ENCODE results near the gene SV2C. TPM values are rescaled to one million over a fixed set of nuclear protein-coding genes. Genes with fewer than 3 reads are reported as not detected.

Gene SV2C
- total RNA-seq, 2 donors from 2014 or later, result 0.14 TPM

- Histone ChIP-seq H3K27ac (no peak overlapping the region), H3K27me3 (replicated peaks; ENCODE audit: insufficient read depth) (no peaks in the 10 kb centered on the region), H3K4me3 (no peak overlapping the region), H3K4me1 (ENCODE audit: control insufficient read depth in 1 of 2, low read depth in 2 of 2) (no peaks in the 10 kb centered on the region), H3K9me3 (no peaks in the 10 kb centered on the region), H3K36me3 (no peaks in the 10 kb centered on the region)
- ATAC-seq (ENCODE audit: insufficient number of reproducible peaks, low FRiP score, low read depth) (no peak), DNase-seq (ENCODE audit: low spot score) (no peak)
- no peak for TF ChIP-seq CTCF (IDR thresholded peaks at IDR 0.05)
Observed at GRCh38 chr5:76125888-76126287, 42.7 kb downstream of the SV2C start.

GRCh38 chr5:76134003-76134402 is 50.8 kb downstream of the SV2C start:
- no peak overlapping the region for H3K4me3 ChIP-seq
- no peak for TF ChIP-seq CTCF (IDR thresholded peaks at IDR 0.05)
- no peaks in the 10 kb centered on the region for H3K4me1 ChIP-seq (ENCODE audit: control insufficient read depth in 1 of 2, low read depth in 2 of 2)
- DNase-seq (ENCODE audit: low spot score) (no peak), ATAC-seq (ENCODE audit: insufficient number of reproducible peaks, low FRiP score, low read depth) (no peak)
- H3K27ac ChIP-seq, result no peak overlapping the region
- H3K36me3 ChIP-seq, result no peaks in the 10 kb centered on the region
- no peaks in the 10 kb centered on the region for H3K27me3 ChIP-seq (replicated peaks; ENCODE audit: insufficient read depth)
- H3K9me3 ChIP-seq, result no peaks in the 10 kb centered on the region

- no peaks in the 10 kb centered on the region for H3K27me3 ChIP-seq (replicated peaks; ENCODE audit: insufficient read depth)
- no peak for TF ChIP-seq CTCF (IDR thresholded peaks at IDR 0.05)
- H3K27ac ChIP-seq, result no peak overlapping the region
Observed at GRCh38 chr5:76134646-76135045, 51.5 kb downstream of the SV2C start.

GRCh38 chr5:76137887-76138542 is 54.8 kb downstream of the SV2C start:
- Histone ChIP-seq H3K4me1 (ENCODE audit: control insufficient read depth in 1 of 2, low read depth in 2 of 2) (no peaks in the 10 kb centered on the region), H3K9me3 (no peaks in the 10 kb centered on the region), H3K36me3 (no peaks in the 10 kb centered on the region), H3K27me3 (replicated peaks; ENCODE audit: insufficient read depth) (peaks cover 5% of the 10 kb centered on the region), H3K27ac (no peak overlapping the region), H3K4me3 (no peak overlapping the region)
- TF ChIP-seq CTCF (IDR thresholded peaks at IDR 0.05), result no peak
- DNase-seq (ENCODE audit: low spot score), result no peak
- no peak for ATAC-seq (ENCODE audit: insufficient number of reproducible peaks, low FRiP score, low read depth)

More at GRCh38 chr5:76134646-76135045, 51.5 kb downstream of the SV2C start:
- Histone ChIP-seq H3K36me3 (no peaks in the 10 kb centered on the region), H3K4me3 (no peak overlapping the region), H3K4me1 (ENCODE audit: control insufficient read depth in 1 of 2, low read depth in 2 of 2) (no peaks in the 10 kb centered on the region), H3K9me3 (no peaks in the 10 kb centered on the region)
- DNase-seq (ENCODE audit: low spot score) (no peak), ATAC-seq (ENCODE audit: insufficient number of reproducible peaks, low FRiP score, low read depth) (no peak)

- H3K4me3 ChIP-seq, result no peak overlapping the region
- H3K27me3 ChIP-seq (replicated peaks; ENCODE audit: insufficient read depth), result peaks cover 5% of the 10 kb centered on the region
- no peak overlapping the region for H3K27ac ChIP-seq
- DNase-seq (ENCODE audit: low spot score) (no peak), ATAC-seq (ENCODE audit: insufficient number of reproducible peaks, low FRiP score, low read depth) (no peak)
- H3K4me1 ChIP-seq (ENCODE audit: control insufficient read depth in 1 of 2, low read depth in 2 of 2), result no peaks in the 10 kb centered on the region
- H3K36me3 ChIP-seq, result no peaks in the 10 kb centered on the region
- no peaks in the 10 kb centered on the region for H3K9me3 ChIP-seq
- no peak for TF ChIP-seq CTCF (IDR thresholded peaks at IDR 0.05)
Observed at GRCh38 chr5:76143884-76144283, 60.7 kb downstream of the SV2C start.

Measured in thoracic aorta (tissue), 2 donors.